Kidney (tissue), 14 donors: ENCODE measurements around the gene POMP. TPM values are rescaled to one million over a fixed set of nuclear protein-coding genes. Genes with fewer than 3 reads are reported as not detected.

Experiments
- DNase-seq, 5 donors: peaks; one replicate each; pipeline ENCODE4 v3.0.0-alpha.2; 2013 to 2020
- FAIRE-seq: peaks from 2 replicates; lab custom pipeline; 2012; peaks lifted over from hg19 to GRCh38; lab: Jason Lieb, UNC
- H3K27ac ChIP-seq, 2 donors: one replicate each; pipeline ENCODE4 v1.7.0; 2013; ENCODE audit warnings: low read depth in 2 of 2, low read length in 2 of 2, inconsistent platforms in 1 of 2
- H3K27me3 ChIP-seq: one replicate; pipeline ENCODE4 v1.7.1; 2013; ENCODE audit warnings: low read length, inconsistent platforms; ENCODE audit not compliant: control insufficient read depth, insufficient read depth
- H3K36me3 ChIP-seq, 3 donors: one replicate each; pipeline versions ENCODE4 v1.7.0 to v1.7.1; 2013; ENCODE audit warnings: low read length in 3 of 3, control low read depth in 1 of 3, inconsistent platforms in 1 of 3; ENCODE audit not compliant: insufficient read depth in 3 of 3, control insufficient read depth in 2 of 3
- H3K4me1 ChIP-seq, 3 donors: one replicate each; pipeline versions ENCODE4 v1.7.0 to v1.7.1; 2013; ENCODE audit warnings: low read length in 3 of 3, inconsistent platforms in 1 of 3, low read depth in 1 of 3; ENCODE audit not compliant: control insufficient read depth in 2 of 3, insufficient read depth in 2 of 3
- H3K4me3 ChIP-seq, 3 donors: one replicate each; pipeline versions ENCODE4 v1.7.0 to v1.8.1; 2013; ENCODE audit warnings: low read length in 3 of 3, control low read depth in 1 of 3, inconsistent platforms in 1 of 3
- H3K9ac ChIP-seq, 3 donors: one replicate each; pipeline versions ENCODE4 v1.7.0 to v1.7.1; 2013; ENCODE audit warnings: low read length in 3 of 3, control low read depth in 1 of 3, inconsistent platforms in 1 of 3
- H3K9me3 ChIP-seq, 3 donors: one replicate each; pipeline versions ENCODE4 v1.7.0 to v1.7.1; 2013; ENCODE audit warnings: low read length in 3 of 3, control low read depth in 1 of 3, inconsistent platforms in 1 of 3; ENCODE audit not compliant: control insufficient read depth in 2 of 3, insufficient read depth in 1 of 3
- intact Hi-C: fragments of 100-400 bp; cut with DNase I; formaldehyde crosslinking; loops from one replicate; pipeline ENCODE4 v1.11.1; 2022
- polyA plus RNA-seq: library from polyadenylated mRNA; stranded (reverse); fragments of 350-450 nt; fragmentation: Illumina TruSeq; extraction: RNeasy Lipid Tissue Mini Kit (QIAGEN cat#74804); gene quantifications from one replicate; pipeline ENCODE4 v1.2.3, GENCODE V29; 2014; ENCODE audit warnings: low read depth, low replicate concordance; ENCODE audit not compliant: insufficient read depth
- total RNA-seq: library from RNA; stranded (reverse); fragmentation: NEBNext Ultra II Directional; extraction: Animal tissue kit (Norgen Biotek cat#: 25700); gene quantifications from one replicate; pipeline ENCODE4 v1.2.1, GENCODE V29; 2021
- TF ChIP-seq, protein P1 (sequence below): IDR thresholded peaks from 3 replicates; pipeline ENCODE4 v1.5.1; 2012; ENCODE audit warnings: mild to moderate bottlenecking, moderate library complexity, borderline replicate concordance; ENCODE audit not compliant: insufficient read depth; ENCODE audit errors: extremely low read depth
- donor health status: control.
- donor health status: control.
- donor health status: control.
- donor health status: control.
- donor health status: control.
- donor health status: DM: yes; HTN: yes; CAD: no.
- donor health status: Normal renal cell carcinoma (clear cell type).

POMP gene
- total and polyA plus RNA-seq, 2 donors from 2014 or later, result 59.0 to 115 TPM

GRCh38 chr13:28655561-28655960, 3.4 kb upstream of the POMP start:
- no peaks in the 10 kb centered on the region for H3K27me3 ChIP-seq
- intact Hi-C loops, result no loop called here
- H3K4me1 ChIP-seq, result peaks cover 0 to 17% (median 8%) of the 10 kb centered on the region in 3 donors
- H3K9ac ChIP-seq, result no peak overlapping the region
- no peak for FAIRE-seq
- TF ChIP-seq, protein P1, sequence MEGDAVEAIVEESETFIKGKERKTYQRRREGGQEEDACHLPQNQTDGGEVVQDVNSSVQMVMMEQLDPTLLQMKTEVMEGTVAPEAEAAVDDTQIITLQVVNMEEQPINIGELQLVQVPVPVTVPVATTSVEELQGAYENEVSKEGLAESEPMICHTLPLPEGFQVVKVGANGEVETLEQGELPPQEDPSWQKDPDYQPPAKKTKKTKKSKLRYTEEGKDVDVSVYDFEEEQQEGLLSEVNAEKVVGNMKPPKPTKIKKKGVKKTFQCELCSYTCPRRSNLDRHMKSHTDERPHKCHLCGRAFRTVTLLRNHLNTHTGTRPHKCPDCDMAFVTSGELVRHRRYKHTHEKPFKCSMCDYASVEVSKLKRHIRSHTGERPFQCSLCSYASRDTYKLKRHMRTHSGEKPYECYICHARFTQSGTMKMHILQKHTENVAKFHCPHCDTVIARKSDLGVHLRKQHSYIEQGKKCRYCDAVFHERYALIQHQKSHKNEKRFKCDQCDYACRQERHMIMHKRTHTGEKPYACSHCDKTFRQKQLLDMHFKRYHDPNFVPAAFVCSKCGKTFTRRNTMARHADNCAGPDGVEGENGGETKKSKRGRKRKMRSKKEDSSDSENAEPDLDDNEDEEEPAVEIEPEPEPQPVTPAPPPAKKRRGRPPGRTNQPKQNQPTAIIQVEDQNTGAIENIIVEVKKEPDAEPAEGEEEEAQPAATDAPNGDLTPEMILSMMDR, result no peak
- no peaks in the 10 kb centered on the region for H3K36me3 ChIP-seq
- H3K9me3 ChIP-seq, result no peaks in the 10 kb centered on the region
- DNase-seq, result no peak
- H3K27ac ChIP-seq, result no peak overlapping the region
- no peak overlapping the region for H3K4me3 ChIP-seq

- H3K36me3 ChIP-seq, result peaks cover 3 to 5% (median 3%) of the 10 kb centered on the region in 3 donors
- intact Hi-C loops, result no loop called here
- DNase-seq (peak in 2 of 5 donors; percentile 19 to 50), FAIRE-seq (no peak)
- peak overlapping the region; percentile 94 for H3K27ac ChIP-seq
- no peaks in the 10 kb centered on the region for H3K27me3 ChIP-seq
- no peaks in the 10 kb centered on the region for H3K9me3 ChIP-seq
- TF ChIP-seq, protein P1, result no peak
- peak overlapping the region; percentile 90 to 100 (median 99) for H3K4me3 ChIP-seq
- H3K4me1 ChIP-seq, result peaks cover 0 to 19% (median 9%) of the 10 kb centered on the region in 3 donors
- peak overlapping the region; percentile 96 to 99 (median 97) for H3K9ac ChIP-seq
These were observed 969 bp upstream of the POMP start for GRCh38 chr13:28657784-28658538.

DNA sequence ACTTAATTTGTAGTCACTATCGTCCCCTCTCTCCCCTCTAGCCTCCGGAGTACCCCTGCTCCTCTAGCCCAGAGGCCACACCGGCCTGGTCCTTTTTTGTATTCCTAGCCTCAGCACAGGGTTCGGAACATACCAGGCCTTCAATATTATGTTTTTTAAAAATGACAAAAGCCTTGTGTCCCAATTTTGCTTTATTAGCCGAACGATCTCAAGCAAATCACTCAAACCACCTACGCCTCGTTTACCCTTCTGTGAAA, 463 bp upstream of the POMP start:
- Histone ChIP-seq H3K27me3 (no peaks in the 10 kb centered on the region), H3K36me3 (peaks cover 3 to 5% (median 3%) of the 10 kb centered on the region in 3 donors), H3K4me3 (peak overlapping the region; percentile 90 to 100 (median 99)), H3K4me1 (peaks cover 0 to 19% (median 9%) of the 10 kb centered on the region in 3 donors), H3K9ac (peak overlapping the region; percentile 96 to 99 (median 97)), H3K27ac (peak overlapping the region; percentile 94), H3K9me3 (no peaks in the 10 kb centered on the region)
- no peak for DNase-seq
- intact Hi-C loops, result no loop called here
- no peak for FAIRE-seq
- TF ChIP-seq, protein P1, result no peak
